ENCODE measurements around the gene TMEM18.
"Not testable (repeated sequence)": the region's sequence is repeated elsewhere in the genome, so short reads cannot be mapped to it uniquely, and the experiment has no call there.

The TMEM18 gene

GRCh38 chr2:693606-694005 is 16.4 kb upstream of the TMEM18 start:
- DNase-seq (ENCODE audit: low read depth in 2 of 2) = no peak

GRCh38 chr2:692767-693166 is 15.6 kb upstream of the TMEM18 start:
- DNase-seq (ENCODE audit: low read depth in 2 of 2) = no peak

- DNase-seq (ENCODE audit: low read depth in 2 of 2) = no peak
These were observed 14.9 kb upstream of the TMEM18 start for GRCh38 chr2:691821-692761.

- DNase-seq (ENCODE audit: low read depth in 2 of 2) = no peak
These were observed 13.6 kb upstream of the TMEM18 start for GRCh38 chr2:690799-691198.

GRCh38 chr2:689877-690510 is 12.8 kb upstream of the TMEM18 start:
- no peak for DNase-seq (ENCODE audit: low read depth in 2 of 2)

GRCh38 chr2:689237-689636 is 12.0 kb upstream of the TMEM18 start:
- no peak for DNase-seq (ENCODE audit: low read depth in 2 of 2)

- DNase-seq (ENCODE audit: low read depth in 2 of 2) = no peak
These were observed 11.4 kb upstream of the TMEM18 start for GRCh38 chr2:688504-689076.

- no peak for DNase-seq (ENCODE audit: low read depth in 2 of 2)
These were observed 8.2 kb upstream of the TMEM18 start for GRCh38 chr2:685421-685820.

GRCh38 chr2:684913-685312 is 7.7 kb upstream of the TMEM18 start:
- not testable (repeated sequence) for DNase-seq (ENCODE audit: low read depth in 2 of 2)

- no peak for DNase-seq (ENCODE audit: low read depth in 2 of 2)
These were observed 5.0 kb upstream of the TMEM18 start for GRCh38 chr2:682226-682625.

- no peak for DNase-seq (ENCODE audit: low read depth in 2 of 2)
These were observed 4.1 kb upstream of the TMEM18 start for GRCh38 chr2:681312-681711.

- DNase-seq (ENCODE audit: low read depth in 2 of 2) = no peak
These were observed 3.3 kb upstream of the TMEM18 start for GRCh38 chr2:680496-680895.

- no peak for DNase-seq (ENCODE audit: low read depth in 2 of 2)
These were observed 1.8 kb upstream of the TMEM18 start for GRCh38 chr2:678964-679363.

- DNase-seq (ENCODE audit: low read depth in 2 of 2) = no peak
These were observed 849 bp upstream of the TMEM18 start for GRCh38 chr2:677959-678550.

- peak; percentile 92 to 94 for DNase-seq (ENCODE audit: low read depth in 2 of 2)
These were observed 555 bp downstream of the TMEM18 start for GRCh38 chr2:676647-677055.

GRCh38 chr2:675982-676646 is 1.1 kb downstream of the TMEM18 start:
- DNase-seq (ENCODE audit: low read depth in 2 of 2) = peak; percentile 35 to 38

GRCh38 chr2:675460-675859 is 1.7 kb downstream of the TMEM18 start:
- no peak for DNase-seq (ENCODE audit: low read depth in 2 of 2)

- no peak for DNase-seq (ENCODE audit: low read depth in 2 of 2)
These were observed 2.2 kb downstream of the TMEM18 start for GRCh38 chr2:675051-675450.

- no peak for DNase-seq (ENCODE audit: low read depth in 2 of 2)
These were observed 2.8 kb downstream of the TMEM18 start for GRCh38 chr2:674321-674985.

- DNase-seq (ENCODE audit: low read depth in 2 of 2) = no peak
These were observed 3.4 kb downstream of the TMEM18 start for GRCh38 chr2:673615-674320.

GRCh38 chr2:673016-673415 is 4.2 kb downstream of the TMEM18 start:
- no peak for DNase-seq (ENCODE audit: low read depth in 2 of 2)

Data from stimulated activated CD4-positive, alpha-beta T cell treated with anti-CD3 and anti-CD28 coated beads, Interleukin-4, amount 100 ng/mL, for 48 hours (primary cell).